Activated CD4-positive, alpha-beta T cell treated with anti-CD3 and anti-CD28 coated beads, Interleukin-2, Interleukin-6, amounts not matched to agents 100 ng/mL and 50 ng/mL, durations not matched to agents 16 hours and 8 hours (primary cell): ENCODE results near the gene NGEF.

Experiments used
- DNase-seq: peaks from one replicate; pipeline ENCODE4 v3.0.0-alpha.2; 2020

NGEF gene

GRCh38 chr2:233041722-233042323 is 28.8 kb upstream of the NGEF start:
- no peak for DNase-seq

GRCh38 chr2:233040571-233040970 is 27.5 kb upstream of the NGEF start:
- no peak for DNase-seq

GRCh38 chr2:233039846-233040530 is 26.9 kb upstream of the NGEF start:
- DNase-seq: no peak

- no peak for DNase-seq
Measured at GRCh38 chr2:233039212-233039845, 26.3 kb upstream of the NGEF start.

- no peak for DNase-seq
Measured at GRCh38 chr2:233037078-233037477, 24.0 kb upstream of the NGEF start.

- no peak for DNase-seq
Measured at GRCh38 chr2:233036162-233036838, 23.2 kb upstream of the NGEF start.

- no peak for DNase-seq
Measured at GRCh38 chr2:233035426-233036161, 22.5 kb upstream of the NGEF start.

- no peak for DNase-seq
Measured at GRCh38 chr2:233034091-233034882, 21.2 kb upstream of the NGEF start.

- peak; percentile 12 for DNase-seq
Measured at GRCh38 chr2:233033672-233034071, 20.6 kb upstream of the NGEF start.

GRCh38 chr2:233032551-233033320 is 19.7 kb upstream of the NGEF start, which contains the start of gene NEU2:
Gene NEU2, plus strand, starts transcription at chr2:233032672. Its CDS starts 0 bp downstream, at chr2:233032672.
- no peak for DNase-seq

- no peak for DNase-seq
Measured at GRCh38 chr2:233031556-233032500, 18.8 kb upstream of the NGEF start.

- DNase-seq: no peak
Measured at GRCh38 chr2:233029321-233029720, 16.3 kb upstream of the NGEF start.

GRCh38 chr2:233026198-233026813 is 13.2 kb upstream of the NGEF start:
- DNase-seq: no peak

GRCh38 chr2:233025706-233026105 is 12.7 kb upstream of the NGEF start:
- DNase-seq: no peak

- DNase-seq: no peak
Measured at GRCh38 chr2:233023761-233024410, 10.8 kb upstream of the NGEF start.

GRCh38 chr2:233023007-233023760 is 10.1 kb upstream of the NGEF start:
- no peak for DNase-seq

GRCh38 chr2:233022561-233022960 is 9.5 kb upstream of the NGEF start:
- no peak for DNase-seq

GRCh38 chr2:233021771-233022170 is 8.7 kb upstream of the NGEF start:
- no peak for DNase-seq
